Cortex of kidney (tissue), 1 donor: ENCODE results near the gene GRIN3A.
"Not testable (repeated sequence)": the region's sequence is repeated elsewhere in the genome, so short reads cannot be mapped to it uniquely, and the experiment has no call there.

ENCODE experiments used
- DNase-seq: peaks from one replicate; lab custom pipeline; 2025; lab: John Stamatoyannopoulos, UW

The GRIN3A gene

DNA sequence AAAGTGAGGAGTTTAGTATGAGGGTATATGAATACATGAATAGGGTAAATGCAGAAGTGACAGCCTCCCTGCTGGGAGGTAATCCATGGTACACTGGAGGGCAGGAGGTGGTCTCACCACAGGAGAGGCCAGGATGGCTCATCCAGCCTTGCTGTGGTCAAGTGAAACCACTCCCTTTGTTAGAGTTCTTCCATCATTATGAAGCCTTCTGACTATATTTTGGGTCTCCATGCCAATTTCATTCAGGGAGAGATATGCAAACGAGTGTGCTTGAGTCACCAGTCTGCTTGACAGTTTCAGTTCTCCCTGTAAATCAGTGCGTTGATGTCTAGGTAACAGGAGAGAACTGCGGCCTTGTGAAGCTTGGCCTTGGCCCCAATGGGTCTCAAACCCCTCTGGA, 160.1 kb downstream of the GRIN3A start:
- DNase-seq = no peak

DNA sequence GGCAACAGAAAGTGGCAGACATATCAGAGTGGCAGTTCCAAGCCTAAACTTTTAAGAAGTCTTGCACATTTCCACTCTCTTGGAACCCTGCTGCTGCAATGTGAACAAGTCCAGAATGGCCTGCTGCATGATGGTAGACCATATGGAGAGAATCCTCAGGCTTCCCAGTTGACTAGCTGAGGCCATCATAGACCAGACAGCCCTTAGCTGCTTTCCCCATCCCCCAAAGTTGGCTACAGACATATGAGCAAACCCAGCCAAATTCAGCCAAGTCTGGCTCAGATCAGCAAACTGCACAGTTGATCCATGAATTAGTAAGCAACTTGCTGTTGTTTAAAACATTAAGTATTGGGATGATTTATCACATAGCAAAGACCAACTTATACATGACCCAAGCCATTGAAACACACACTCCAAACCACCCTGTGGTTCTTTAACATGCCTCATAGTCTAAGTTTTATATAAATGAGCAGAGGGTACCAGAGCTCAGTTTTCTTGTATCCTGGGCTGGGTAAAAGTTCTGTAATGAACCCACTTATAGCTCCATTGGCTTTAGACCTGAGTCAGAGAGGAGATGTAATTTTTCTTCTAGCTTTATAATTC, 163.6 kb downstream of the GRIN3A start:
- no peak for DNase-seq

DNA sequence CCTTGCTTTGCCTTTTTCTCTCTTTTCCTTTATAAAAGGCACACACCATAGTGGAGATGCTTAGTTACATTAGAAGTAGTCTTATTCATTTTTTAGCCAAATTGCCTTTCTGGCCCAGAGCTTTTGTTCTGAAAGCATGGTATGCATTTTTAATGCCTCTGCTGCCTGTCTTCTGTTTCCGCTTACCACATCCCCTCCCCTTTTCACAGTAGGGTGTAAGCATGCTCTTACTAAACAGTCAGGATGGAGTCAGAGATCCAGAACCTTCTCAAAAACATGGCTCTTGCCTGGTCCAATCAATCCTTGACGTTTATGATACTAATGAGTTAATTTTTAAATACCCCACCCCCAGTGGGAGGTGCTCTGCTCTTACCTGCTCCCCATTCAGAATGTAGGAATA, 166.1 kb downstream of the GRIN3A start:
- no peak for DNase-seq

DNA sequence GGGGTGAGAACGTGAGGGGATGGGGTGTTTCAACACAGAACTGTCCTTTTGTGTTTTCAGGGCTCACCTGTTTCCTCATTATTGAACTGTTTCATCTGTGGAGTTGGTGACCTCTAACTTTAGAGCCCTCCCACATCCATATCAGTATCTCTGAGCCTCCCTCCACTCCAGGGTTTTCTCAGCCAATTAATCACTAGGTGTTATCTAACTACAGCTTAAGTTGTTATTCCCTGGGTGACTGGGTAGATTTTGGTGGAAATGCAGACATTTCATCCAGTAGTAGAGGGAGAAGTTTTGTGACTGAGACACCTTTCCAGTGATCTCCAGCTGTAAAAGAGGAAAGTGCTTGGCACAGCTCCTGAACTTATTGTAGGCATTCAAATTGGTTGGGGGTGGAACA, 167.3 kb downstream of the GRIN3A start:
- DNase-seq = no peak

DNA sequence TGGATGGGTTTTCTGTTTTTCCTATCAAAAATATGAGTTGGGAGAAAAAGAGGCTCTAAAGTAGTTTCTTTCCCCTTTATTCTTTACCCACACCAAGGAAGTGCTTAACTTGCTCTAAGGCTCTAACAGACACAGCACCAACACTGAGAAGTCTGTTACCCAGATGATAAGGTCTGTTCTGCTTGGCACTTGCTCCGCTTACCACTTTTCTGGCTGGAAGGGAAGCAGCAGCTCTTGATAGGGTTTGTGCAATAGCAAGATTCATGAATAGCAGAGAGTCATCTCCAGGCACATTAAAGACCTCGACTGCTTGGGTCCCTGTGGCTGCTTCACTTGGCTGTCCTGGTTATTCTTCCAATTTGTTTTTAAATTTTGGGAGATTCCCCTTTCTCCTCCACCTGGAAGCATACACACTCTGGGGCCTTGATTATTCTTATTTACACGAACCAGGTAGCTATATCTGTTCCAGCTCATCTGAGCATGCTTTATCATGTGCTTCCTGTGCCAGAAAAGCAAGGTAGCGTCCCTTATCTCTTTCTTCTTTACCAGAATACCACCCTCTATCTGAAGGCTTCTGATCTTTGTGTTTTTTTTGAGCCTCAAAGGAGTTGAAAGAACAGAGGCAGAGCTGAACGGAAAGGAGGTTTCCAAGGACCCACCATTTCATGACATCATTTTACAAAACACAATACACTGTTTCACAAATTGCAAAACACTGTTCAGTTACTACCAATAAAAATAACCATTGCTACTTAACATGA, 168.5 kb downstream of the GRIN3A start:
- no peak for DNase-seq

DNA sequence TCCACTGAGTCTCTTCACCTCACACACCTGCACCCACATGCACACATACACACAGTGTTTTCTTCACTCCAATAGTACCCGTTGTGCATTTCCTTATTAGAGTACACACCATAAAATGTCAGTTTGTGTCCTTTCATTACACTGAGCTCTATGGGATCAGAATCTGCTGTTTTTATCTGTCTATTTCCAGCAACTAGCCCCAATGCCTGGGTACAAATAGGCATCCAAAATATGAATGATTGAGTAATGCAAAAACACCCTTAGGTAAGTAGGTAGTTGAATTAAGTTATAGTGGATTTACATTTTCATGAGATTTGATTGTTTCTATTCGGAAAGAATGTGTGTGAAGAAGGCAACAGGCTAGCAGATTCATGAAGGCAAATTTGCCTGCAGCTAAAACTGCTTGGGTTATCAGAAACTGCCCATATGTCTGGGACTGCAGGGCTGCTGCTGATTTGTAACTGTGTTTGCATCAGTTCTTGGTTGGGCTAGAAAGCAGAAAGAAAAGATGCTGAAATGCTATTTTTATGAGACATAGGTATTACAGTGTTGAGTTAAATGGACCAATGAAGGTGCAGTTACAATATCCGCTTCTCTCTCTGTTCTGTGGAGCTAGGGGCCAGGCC, 170.6 kb downstream of the GRIN3A start:
- DNase-seq = no peak

DNA sequence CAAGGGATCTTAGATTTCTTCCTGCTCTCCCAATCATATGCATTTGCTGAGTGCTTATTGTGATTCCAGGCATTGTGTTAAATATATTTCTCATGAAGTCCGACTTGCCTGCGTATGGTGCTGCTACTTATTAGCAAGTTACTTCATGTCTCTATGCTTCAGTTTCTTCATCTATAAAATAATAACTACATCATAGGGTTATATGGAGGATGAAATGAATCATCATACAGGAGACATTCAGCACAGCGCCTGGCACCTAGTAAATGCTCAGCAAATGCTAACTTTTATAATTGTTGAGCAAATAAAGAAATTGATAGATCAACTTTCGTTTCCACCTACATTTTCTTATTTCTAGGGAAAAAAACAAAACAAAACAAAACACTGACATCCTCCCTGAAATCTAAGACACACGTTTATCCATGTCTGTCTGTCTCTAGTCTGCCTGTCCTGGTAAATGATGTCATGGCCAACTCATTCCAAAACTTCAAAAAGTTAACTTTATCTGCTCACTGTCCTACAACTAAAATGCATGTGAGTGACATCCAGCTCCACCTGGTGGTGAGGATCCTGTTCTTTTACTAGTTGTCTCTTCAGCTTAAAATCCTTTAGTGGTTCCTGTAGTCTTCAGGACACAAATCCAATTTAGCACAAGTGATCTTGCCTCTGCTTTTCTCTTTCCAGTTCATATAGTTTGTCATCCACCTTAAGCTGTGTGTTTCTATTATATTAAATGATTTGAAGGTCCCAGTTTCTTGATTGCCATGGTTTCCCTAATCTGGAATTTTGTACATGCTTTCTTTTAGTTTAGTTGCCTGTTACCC, 171.3 kb downstream of the GRIN3A start:
- no peak for DNase-seq

DNA sequence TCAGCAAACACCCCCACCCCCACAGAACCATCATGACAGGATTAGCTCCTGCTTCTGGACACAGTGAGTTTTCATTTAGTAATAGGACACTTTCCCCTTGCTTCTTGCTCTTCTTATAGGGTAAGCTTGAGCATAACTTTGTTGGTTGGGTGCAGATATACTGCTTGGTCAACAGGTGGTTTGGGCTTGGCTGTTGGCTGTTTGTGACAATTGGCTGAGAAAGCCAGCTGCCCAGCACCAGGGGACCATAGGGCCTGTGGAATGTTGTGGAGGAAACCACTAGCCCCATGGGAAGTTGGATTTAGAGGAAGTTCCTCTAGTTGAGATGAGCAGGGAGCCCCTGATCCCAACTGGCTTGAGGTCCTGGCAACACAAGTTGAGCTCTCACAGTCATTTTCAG, 174.2 kb downstream of the GRIN3A start:
- DNase-seq = no peak

DNA sequence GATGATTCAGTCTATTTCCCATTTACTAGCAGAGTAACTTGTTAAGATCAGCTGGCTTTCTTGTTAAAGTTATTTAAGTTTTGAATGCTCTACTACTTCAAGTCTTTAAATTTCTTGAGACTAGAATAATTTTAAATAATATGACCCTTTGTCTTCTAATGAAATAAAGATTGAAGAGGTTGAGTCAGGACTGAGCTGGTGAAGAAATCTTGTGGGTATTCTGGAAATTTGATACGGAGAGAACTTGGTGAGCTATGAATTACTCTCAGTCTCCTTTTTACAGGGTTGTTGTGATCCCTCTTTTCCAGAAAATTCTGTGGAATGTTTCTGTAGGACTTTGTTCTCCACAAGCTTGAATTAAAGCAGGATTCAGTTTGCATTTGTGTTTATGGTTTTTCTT, 175.5 kb downstream of the GRIN3A start:
- DNase-seq = no peak

DNA sequence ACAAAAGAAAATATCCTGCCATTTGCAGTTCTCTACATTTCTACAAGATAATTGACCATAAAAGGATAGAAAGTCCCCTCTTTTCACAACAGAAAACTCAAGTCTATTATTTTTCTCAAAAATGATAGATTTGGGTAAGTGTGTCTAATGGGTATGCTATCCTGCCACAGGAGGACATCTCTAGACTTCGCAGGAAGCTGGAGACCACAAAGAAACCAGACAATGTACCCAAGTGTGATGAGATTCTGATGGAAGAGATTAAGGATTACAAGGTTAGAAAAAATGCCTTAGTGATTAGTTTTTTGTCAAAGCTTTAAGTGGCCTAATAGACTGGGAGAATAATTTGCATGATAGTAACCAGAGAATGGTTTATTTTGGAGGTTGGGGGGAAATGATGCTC, 176.7 kb downstream of the GRIN3A start:
- DNase-seq = no peak

DNA sequence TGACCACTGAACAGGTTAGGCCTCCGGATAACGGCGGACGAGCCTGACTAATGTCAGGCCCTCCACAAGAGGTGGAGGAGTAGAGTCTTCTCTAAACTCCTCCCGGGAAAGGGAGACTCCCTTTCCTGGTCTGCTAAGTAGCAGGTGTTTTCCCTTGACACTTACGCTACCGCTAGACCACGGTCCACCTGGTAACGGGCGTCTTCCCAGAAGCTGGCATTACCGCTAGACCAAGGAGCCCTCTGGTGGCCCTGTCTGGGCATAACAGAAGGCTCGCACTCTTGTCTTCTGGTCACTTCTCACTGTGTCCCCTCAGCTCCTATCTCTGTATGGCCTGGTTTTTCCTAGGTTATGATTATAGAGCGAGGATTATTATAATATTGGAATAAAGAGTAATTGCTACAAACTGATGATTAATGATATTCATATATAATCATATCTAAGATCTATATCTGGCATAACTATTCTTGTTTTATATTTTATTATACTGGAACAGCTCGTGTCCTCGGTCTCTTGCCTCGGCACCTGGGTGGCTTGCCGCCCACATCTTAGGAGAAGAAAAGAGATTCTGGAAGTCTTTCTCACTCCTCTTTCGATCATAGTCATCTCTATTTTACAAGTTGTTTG, 188.9 kb downstream of the GRIN3A start:
- DNase-seq = not testable (repeated sequence)

DNA sequence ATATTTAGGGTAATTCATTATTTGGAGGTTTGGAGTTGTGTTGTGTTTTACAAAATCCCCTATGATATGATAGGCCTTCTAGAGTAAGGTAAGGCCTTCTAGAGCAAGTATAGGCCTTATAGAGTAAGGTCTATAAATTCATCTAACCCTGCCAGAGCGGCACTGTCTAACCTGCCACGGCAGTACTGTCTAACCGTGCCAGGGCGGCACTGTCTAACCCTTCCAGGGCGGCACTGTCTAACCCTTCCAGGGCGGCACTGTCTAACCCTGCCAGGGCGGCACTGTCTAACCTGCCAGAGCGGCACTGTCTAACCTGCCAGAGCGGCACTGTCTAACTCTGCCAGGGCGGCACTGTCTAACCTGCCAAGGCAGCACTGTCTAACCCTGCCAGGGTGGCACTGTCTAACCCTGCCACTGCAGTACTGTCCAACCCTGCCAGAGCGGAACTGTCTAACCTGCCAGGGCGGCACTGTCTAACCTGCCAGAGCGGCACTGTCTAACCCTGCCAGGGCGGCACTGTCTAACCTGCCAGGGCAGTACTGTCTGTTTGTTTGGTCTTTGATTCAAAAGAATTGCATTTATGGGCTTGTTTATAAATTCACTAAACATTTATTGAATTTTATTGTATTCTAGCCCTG, 195.2 kb downstream of the GRIN3A start:
- no peak for DNase-seq

DNA sequence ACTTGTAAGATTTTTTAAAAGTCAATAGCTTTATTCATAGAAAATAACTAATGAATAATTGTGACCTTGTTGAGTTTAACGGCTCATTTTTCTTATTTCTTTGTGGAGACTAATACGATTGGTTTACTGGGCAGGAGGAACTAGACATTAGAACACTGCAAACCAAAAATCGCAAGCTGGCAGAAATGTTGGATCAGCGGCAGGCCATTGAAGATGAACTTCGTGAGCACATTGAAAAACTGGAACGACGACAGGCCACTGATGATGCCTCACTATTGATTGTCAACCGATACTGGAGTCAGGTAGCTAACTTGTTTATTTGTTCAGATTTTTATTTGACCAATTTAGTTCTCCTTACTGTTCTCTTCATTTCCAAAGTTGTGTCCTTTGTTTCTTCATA, 198.4 kb downstream of the GRIN3A start:
- DNase-seq = no peak

DNA sequence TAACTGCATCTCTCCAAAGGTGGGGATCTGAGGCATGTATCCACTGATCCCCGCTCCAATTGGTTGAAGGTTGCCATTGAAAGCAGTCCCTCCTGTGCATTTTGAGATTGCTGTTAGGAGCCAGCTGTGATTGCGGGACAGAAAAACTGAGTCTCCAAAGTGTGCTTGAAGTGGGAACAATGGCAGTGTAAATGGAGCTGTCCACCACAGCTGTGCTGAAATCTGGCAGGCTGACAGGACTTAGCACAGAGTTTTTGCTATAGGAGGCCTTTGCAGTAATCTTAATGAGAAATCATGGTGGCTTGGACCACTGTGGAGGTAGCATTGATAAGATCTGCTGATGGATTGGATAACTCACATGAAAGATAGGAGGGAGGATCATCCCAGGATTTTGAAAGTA, 201.5 kb downstream of the GRIN3A start:
- no peak for DNase-seq

DNA sequence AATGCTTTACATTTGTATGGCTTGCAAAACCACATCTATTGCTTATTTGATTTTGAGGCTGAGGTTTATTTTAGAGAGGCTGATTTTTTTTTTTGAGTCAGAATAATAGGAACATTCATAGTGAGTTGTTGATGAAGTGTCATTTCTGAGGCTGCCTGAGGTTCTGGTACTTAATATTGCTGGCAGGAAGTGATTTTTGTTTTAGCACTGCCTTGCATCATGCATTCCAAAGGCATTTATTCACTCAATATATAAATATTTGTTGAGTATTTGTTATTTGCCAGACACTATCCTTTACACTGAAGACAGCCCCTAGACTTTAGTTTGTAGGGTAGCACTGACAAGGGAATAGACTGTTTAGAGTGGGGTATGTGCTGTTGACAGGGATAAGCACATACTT, 202.1 kb downstream of the GRIN3A start:
- DNase-seq = no peak

DNA sequence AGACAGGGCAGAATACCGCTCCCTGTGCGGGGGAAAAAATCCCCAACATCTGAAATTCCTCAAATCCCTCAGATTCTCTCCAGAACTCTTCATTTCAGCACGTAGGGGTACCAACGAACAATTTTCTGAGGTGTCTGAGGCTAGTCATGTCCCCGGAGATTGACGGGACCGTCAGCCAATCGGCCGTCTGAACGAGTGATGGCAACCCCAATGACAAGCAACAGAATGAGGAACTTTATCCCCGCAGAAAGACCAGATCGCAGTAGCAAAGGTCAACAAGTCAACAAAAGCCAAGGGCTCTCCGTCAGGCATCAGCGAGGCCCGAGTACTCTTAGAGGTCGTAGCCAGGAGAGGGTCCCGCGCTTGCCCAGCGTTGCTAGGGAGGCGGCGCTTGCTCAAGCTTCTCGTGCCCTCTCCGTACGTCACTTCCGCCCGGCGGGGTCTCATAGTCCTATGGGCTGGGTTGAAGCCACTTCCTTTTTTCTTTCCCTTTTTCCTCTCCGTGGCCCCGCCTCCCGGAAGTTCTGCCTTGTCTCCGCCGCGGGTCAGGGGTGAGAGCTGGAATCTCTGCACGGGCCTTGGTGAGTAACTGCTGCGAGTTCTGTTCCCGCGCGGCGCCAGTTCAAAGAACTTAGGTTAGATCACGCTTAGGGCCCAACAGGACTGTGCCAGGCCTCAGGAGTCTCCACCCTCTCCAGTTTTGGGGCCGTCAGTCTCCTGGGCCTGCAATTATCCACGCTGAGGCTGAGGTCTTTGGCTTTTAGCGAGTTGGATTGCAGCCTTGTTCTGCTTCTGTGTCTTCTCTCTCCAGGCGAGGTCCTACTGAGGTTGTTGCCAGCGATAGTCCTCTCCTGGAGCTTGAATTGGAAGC, 204.9 kb downstream of the GRIN3A start, which contains the start of gene RNF20:
RNF20 (plus strand) TSS at position 520 of the 871 bp plus-strand sequence. CDS start 1,571 bp downstream, outside the sequence.
- DNase-seq = peak; percentile 30

DNA sequence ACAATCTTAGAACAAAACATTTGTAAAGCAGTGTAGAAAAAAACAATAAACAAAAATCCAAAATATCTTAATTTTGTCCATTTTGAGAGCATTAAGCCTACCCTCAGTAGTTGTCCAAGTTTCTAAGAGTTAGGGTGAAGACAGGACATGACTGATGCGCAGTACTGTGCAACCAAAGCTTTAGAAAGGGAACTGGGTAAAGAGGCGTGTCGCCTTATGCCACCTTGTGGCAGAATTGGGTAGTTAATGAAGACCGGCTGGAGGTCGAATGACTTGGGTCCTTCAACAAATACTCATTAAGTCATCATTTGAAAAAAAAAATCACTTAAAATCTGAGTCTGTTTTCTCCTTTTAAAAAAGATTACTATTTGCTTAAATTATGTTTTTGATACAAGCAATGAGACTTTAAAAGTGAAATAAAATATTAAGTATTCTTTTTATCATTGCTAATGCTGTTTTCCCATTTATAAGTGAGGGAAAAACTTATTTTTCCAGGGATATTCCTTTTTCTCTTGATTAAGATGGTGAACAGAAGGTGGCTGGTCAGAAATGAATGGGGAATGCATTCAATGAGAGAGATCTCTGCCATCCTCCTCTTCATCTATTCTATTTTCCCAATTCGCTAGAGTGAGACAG, 208.3 kb downstream of the GRIN3A start:
- no peak for DNase-seq

DNA sequence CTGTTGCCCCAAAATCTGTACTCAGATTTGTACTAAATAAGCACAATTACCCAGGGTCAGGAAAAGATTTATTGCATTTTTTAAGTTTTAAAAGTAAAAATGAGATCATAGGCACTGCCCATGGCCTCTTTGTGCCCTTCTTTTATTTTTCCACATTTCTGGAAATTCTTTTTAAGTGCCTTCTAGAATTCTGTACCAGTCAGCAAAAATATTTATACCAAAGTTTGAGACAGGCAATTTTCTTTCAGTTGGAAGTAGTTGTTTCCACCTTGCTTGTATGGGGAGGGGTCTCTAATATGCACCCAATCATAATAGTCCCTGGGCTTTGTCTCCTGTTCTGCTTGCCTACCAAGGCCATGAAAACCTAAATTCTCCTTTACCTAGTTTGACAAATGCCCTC, 210.4 kb downstream of the GRIN3A start:
- DNase-seq = no peak

DNA sequence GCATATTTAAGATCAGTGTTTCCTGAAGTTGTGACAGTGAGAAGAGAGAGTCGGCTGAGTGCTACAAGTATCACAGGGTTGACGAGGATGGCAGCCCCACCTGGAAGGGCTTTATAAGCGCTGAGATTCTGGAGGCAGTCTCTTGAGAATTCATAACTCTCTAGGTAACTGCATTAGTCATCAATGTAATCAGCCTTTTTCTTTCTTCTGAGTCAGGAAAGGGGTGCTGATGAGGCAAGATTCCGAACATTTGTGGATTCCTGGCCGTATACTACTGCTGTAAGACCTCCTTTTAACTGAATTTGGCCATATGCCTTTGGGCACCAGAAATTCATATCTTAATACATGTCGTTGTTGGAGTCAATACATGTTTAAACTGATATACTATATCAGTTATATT, 211.4 kb downstream of the GRIN3A start:
- DNase-seq = no peak

DNA sequence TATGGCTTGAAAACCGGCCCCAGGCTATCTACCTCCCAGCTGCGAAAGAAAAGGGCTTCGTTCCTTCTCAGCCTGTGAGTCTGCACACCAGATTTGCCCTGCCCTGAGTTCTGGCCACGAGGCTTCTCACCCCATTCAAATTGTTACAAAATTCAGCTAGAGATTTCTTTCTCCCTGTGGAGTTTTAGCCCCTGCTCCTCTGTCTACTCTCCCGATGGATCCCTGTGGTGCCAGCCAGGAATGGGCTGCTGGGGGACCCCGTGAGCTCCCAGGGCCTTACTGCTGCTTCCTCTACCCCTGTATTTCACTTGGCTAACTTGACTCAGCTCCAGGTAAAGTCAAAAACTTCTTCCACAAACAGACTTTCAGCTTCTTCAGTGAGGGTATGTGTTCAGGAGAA, 214.1 kb downstream of the GRIN3A start:
- DNase-seq = no peak
